OCI-LY7 (cell line): ENCODE results near the gene TSC22D2.

Source experiments
- CTCF ChIP-seq: fragments of 200-600 bp; sonication (generic); conservative IDR thresholded peaks from 2 replicates; pipeline ENCODE4 v1.5.1; 2014; ENCODE audit warnings: mild to moderate bottlenecking, antibody characterized with exemption, low read length, moderate library complexity, mixed read lengths
- EZH2phosphoT487 ChIP-seq: fragments of 200-600 bp; sonication (generic); IDR thresholded peaks from 2 replicates; pipeline ENCODE4 v1.6.1; 2018; ENCODE audit warnings: low read depth, borderline replicate concordance, mild to moderate bottlenecking, mixed run types, antibody characterized with exemption, low read length, moderate library complexity, mixed read lengths

DNA sequence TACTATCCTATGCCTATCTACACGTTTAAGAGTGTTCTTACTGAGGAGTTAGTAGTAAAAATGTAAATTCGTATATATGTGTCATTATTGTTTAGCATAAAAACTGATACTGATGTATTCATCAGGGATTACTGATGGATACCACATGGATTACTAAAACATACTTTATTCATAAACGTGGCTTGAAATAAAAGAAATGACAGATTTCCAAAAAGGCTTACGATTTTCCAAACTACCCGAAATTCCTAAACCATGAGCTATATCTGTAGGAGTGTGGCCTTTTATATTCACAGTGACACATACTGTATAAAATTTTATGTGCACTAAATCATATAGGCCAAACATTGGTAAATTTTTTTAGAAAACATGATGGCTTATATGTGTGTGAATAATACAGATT lies 6.9 kb downstream of the TSC22D2 start:
- TF ChIP-seq CTCF: no peak
- TF ChIP-seq EZH2phosphoT487: no peak
